HG03354 (cell line): ENCODE results near the gene CCDC196.
"Not testable (repeated sequence)": the region's sequence is repeated elsewhere in the genome, so short reads cannot be mapped to it uniquely, and the experiment has no call there.

Experiments used
- ATAC-seq: cut with Tn5 transposase; IDR thresholded peaks from one replicate; pipeline ENCODE4 v1.9.1; 2021; ENCODE audit warnings: mild to moderate bottlenecking; ENCODE audit not compliant: unreplicated experiment, poor library complexity, severe bottlenecking

CCDC196 gene

GRCh38 chr14:66545191-66545590 lies 59.0 kb downstream of the CCDC196 start:
- ATAC-seq, result not testable (repeated sequence)

DNA sequence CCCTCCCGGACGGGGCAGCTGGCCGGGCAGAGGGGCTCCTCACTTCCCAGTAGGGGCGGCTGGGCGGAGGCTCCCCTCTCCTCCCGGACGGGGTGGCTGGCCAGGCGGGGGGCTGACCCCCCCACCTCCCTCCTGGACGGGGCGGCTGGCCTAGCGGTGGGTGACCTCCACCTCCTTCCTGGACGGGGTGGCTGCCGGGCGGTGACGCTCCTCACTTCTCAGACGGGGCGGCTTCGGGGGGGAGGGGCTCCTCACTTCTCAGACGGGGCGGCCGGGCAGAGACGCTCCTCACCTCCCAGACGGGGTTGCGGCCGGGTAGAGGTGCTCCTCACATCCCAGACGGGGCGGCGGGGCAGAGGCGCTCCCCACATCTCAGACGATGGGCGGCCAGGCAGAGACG lies 59.6 kb downstream of the CCDC196 start:
- not testable (repeated sequence) for ATAC-seq
